IMR-90 (cell line): ENCODE data around the gene SPATC1L. TPM values are rescaled to one million over a fixed set of nuclear protein-coding genes. Genes with fewer than 3 reads are reported as not detected.

Experiments
- ATAC-seq: fragments of 200-7000 bp; cut with Tn5 transposase; 2 replicates; pipeline ENCODE4 v1.9.1; 2020; ENCODE audit warnings: low read depth, mild to moderate bottlenecking, moderate library complexity
- BruUV-seq: library from RNA; stranded (reverse); fragments of 400-500 nt; replicated peaks from 2 replicates; lab custom pipeline; 2021; lab: Mats Ljungman, UMichigan
- CTCF ChIA-PET: fragments of 300-600 bp; formaldehyde crosslinking; extraction: SDS; loops from one replicate; lab custom pipeline; 2021; ENCODE audit warnings: antibody characterized with exemption; lab: Yijun Ruan, JAX
- POLR2A ChIA-PET: fragments of 300-600 bp; sonication (Branson Sonifier 250); formaldehyde crosslinking; loops from one replicate; lab custom pipeline; 2022; ENCODE audit warnings: antibody characterized with exemption; ENCODE audit not compliant: unreplicated experiment; lab: Charles Lee
- DNase-seq: peaks from one replicate; pipeline ENCODE4 v3.0.0; 2013
- H2AFZ ChIP-seq: replicated peaks from 2 replicates; pipeline ENCODE3; 2013; ENCODE audit warnings: low read length, mild to moderate bottlenecking; ENCODE audit not compliant: poor library complexity
- H2AK5ac ChIP-seq: 2 replicates; pipeline ENCODE4 v1.6.1; 2013; ENCODE audit warnings: low read depth, low read length, inconsistent platforms
- H2AK9ac ChIP-seq: replicated peaks from 2 replicates; pipeline ENCODE3; 2013; ENCODE audit warnings: mild to moderate bottlenecking, low read depth, low read length, moderate library complexity; ENCODE audit not compliant: poor library complexity
- H2BK120ac ChIP-seq: 2 replicates; pipeline ENCODE4 v1.6.1; 2013; ENCODE audit warnings: low read depth, low read length, inconsistent platforms
- H2BK15ac ChIP-seq: 3 replicates; pipeline ENCODE4 v1.6.1; 2013; ENCODE audit warnings: low read depth, low read length, inconsistent platforms
- H2BK20ac ChIP-seq: 2 replicates; pipeline ENCODE4 v1.6.1; 2013; ENCODE audit warnings: low read depth, mild to moderate bottlenecking, inconsistent platforms, low read length, moderate library complexity
- H2BK5ac ChIP-seq: 2 replicates; pipeline ENCODE4 v1.6.1; 2013; ENCODE audit warnings: mild to moderate bottlenecking, low read depth, low read length, inconsistent platforms; ENCODE audit not compliant: poor library complexity, severe bottlenecking
- H3K14ac ChIP-seq: replicated peaks from 2 replicates; pipeline ENCODE4 v1.6.1; 2013; ENCODE audit warnings: low read depth, low read length, inconsistent platforms
- H3K18ac ChIP-seq: 2 replicates; pipeline ENCODE4 v1.6.1; 2013; ENCODE audit warnings: low read depth, low read length, control low read depth
- H3K23ac ChIP-seq: 2 replicates; pipeline ENCODE4 v1.6.1; 2013; ENCODE audit warnings: low read depth, low read length, inconsistent platforms
- H3K27ac ChIP-seq: 2 replicates; pipeline ENCODE4 v1.5.1; 2013; ENCODE audit warnings: mild to moderate bottlenecking, control low read depth, low read length; ENCODE audit not compliant: insufficient read depth
- H3K27me3 ChIP-seq: 2 replicates; pipeline ENCODE4 v1.6.1; 2013; ENCODE audit warnings: low read length; ENCODE audit not compliant: control insufficient read depth, insufficient read depth
- H3K36me3 ChIP-seq: 2 replicates; pipeline ENCODE4 v1.6.1; 2013; ENCODE audit warnings: low read length, mixed read lengths; ENCODE audit not compliant: control insufficient read depth, insufficient read depth
- H3K4ac ChIP-seq: 2 replicates; pipeline ENCODE4 v1.6.1; 2013; ENCODE audit warnings: low read depth, low read length, inconsistent platforms
- H3K4me1 ChIP-seq: 2 replicates; pipeline ENCODE4 v1.6.1; 2013; ENCODE audit warnings: low read length, mixed read lengths; ENCODE audit not compliant: control insufficient read depth, insufficient read depth
- H3K4me2 ChIP-seq: 2 replicates; pipeline ENCODE4 v1.6.1; 2013; ENCODE audit warnings: low read depth, mild to moderate bottlenecking, control low read depth, low read length, moderate library complexity
- H3K4me3 ChIP-seq: 2 replicates; pipeline ENCODE4 v1.5.1; 2013; ENCODE audit warnings: low read depth, mild to moderate bottlenecking, control low read depth, low read length, moderate library complexity; ENCODE audit not compliant: insufficient read depth
- H3K56ac ChIP-seq: 2 replicates; pipeline ENCODE4 v1.6.1; 2013; ENCODE audit warnings: low read length, inconsistent platforms; ENCODE audit not compliant: insufficient read depth; ENCODE audit errors: extremely low read depth
- H3K79me1 ChIP-seq, 2 experiments: 2 replicates each; pipeline ENCODE4 v1.6.1; 2013; ENCODE audit warnings: low read length in 2 of 2, inconsistent platforms in 1 of 2, low read depth in 1 of 2
- H3K9ac ChIP-seq: 2 replicates; pipeline ENCODE4 v1.6.1; 2013; ENCODE audit warnings: low read depth, low read length, control low read depth
- H3K9me1 ChIP-seq: 2 replicates; pipeline ENCODE4 v1.6.1; 2013; ENCODE audit warnings: low read length, inconsistent platforms; ENCODE audit not compliant: insufficient read depth
- H3K9me3 ChIP-seq: 2 replicates; pipeline ENCODE4 v1.6.1; 2013; ENCODE audit warnings: low read length; ENCODE audit not compliant: control insufficient read depth, insufficient read depth
- H4K20me1 ChIP-seq: 2 replicates; pipeline ENCODE4 v1.6.1; 2013; ENCODE audit warnings: low read length, inconsistent platforms; ENCODE audit not compliant: insufficient read depth
- H4K5ac ChIP-seq: 2 replicates; pipeline ENCODE4 v1.6.1; 2013; ENCODE audit warnings: mild to moderate bottlenecking, low read depth, low read length, control low read depth
- H4K8ac ChIP-seq, 2 experiments: 2 replicates each; pipeline ENCODE4 v1.6.1; 2013; ENCODE audit warnings: low read depth in 2 of 2, low read length in 2 of 2, control low read depth in 1 of 2, inconsistent platforms in 1 of 2
- H4K91ac ChIP-seq: 2 replicates; pipeline ENCODE4 v1.6.1; 2013; ENCODE audit warnings: low read depth, low read length, inconsistent platforms; ENCODE audit not compliant: insufficient read depth
- BHLHE40 ChIP-seq: fragments of 150-350 bp; IDR thresholded peaks from 2 replicates; pipeline ENCODE4 v1.6.1; 2016; ENCODE audit warnings: mild to moderate bottlenecking, low read depth, low read length
- CEBPB ChIP-seq: IDR thresholded peaks from 2 replicates; pipeline ENCODE4 v1.6.1; 2012; ENCODE audit warnings: low read depth, low read length, improper control_type of control experiment
- CHD1 ChIP-seq: IDR thresholded peaks from 2 replicates; pipeline ENCODE4 v1.6.1; 2012; ENCODE audit warnings: low read depth, low read length, improper control_type of control experiment
- FOS ChIP-seq: fragments of 150-350 bp; IDR thresholded peaks from 2 replicates; pipeline ENCODE4 v1.6.1; 2016; ENCODE audit warnings: low read depth, low read length
- MAFK ChIP-seq: IDR thresholded peaks from 2 replicates; pipeline ENCODE4 v1.6.1; 2012; ENCODE audit warnings: low read depth, low read length, improper control_type of control experiment
- MAZ ChIP-seq: IDR thresholded peaks from 2 replicates; pipeline ENCODE4 v1.6.1; 2012; ENCODE audit warnings: low read depth, mild to moderate bottlenecking, low read length, improper control_type of control experiment, moderate library complexity, borderline replicate concordance
- MXI1 ChIP-seq: IDR thresholded peaks from 2 replicates; pipeline ENCODE4 v1.6.1; 2012; ENCODE audit warnings: low read depth, mild to moderate bottlenecking, low read length, moderate library complexity, borderline replicate concordance
- NFE2L2 ChIP-seq: fragments of 150-350 bp; IDR thresholded peaks from 2 replicates; pipeline ENCODE4 v1.6.1; 2016; ENCODE audit warnings: low read depth, mild to moderate bottlenecking, low read length
- POLR2A ChIP-seq: IDR thresholded peaks from 2 replicates; pipeline ENCODE4 v1.6.1; 2012; ENCODE audit warnings: mild to moderate bottlenecking, low read depth, low read length
- RAD21 ChIP-seq: IDR thresholded peaks from 2 replicates; pipeline ENCODE4 v1.6.1; 2012; ENCODE audit warnings: low read length, improper control_type of control experiment
- RCOR1 ChIP-seq: IDR thresholded peaks from 2 replicates; pipeline ENCODE4 v1.6.1; 2012; ENCODE audit warnings: mild to moderate bottlenecking, low read length, improper control_type of control experiment; ENCODE audit not compliant: insufficient replicate concordance
- RFX5 ChIP-seq: IDR thresholded peaks from 2 replicates; pipeline ENCODE4 v1.8.0; 2012; ENCODE audit warnings: low read depth, mild to moderate bottlenecking, low read length, moderate library complexity
- SMC3 ChIP-seq: fragments of 150-350 bp; IDR thresholded peaks from 2 replicates; pipeline ENCODE4 v1.6.1; 2016; ENCODE audit warnings: low read depth, mild to moderate bottlenecking, antibody characterized with exemption, low read length, moderate library complexity
- WGBS, 2 experiments: methylation state at CpG; one replicate each; pipeline versions ENCODE4 v1.1.5 to v1.1.7; 2013; ENCODE audit warnings: missing lambda C conversion rate in 2 of 2; ENCODE audit not compliant: insufficient read length in 1 of 2; ENCODE audit errors: extremely low coverage in 2 of 2; 5-methylcytosine and 5-hydroxymethylcytosine counted together
- dilution Hi-C: fragments of 300-500 bp; cut with HindIII; formaldehyde crosslinking; loops from one replicate; pipeline ENCODE4 v1.14.3; 2018; ENCODE audit warnings: low sequenced_read_pairs; ENCODE audit not compliant: unreplicated experiment
- in situ Hi-C: fragments of 300-500 bp; cut with MboI; formaldehyde crosslinking; loops from 3 replicates; pipeline ENCODE4 v1.14.3; 2019; ENCODE audit warnings: low sequenced_read_pairs, inconsistent platforms, mixed read lengths
- intact Hi-C: fragments of 100-400 bp; cut with micrococcal nuclease; formaldehyde crosslinking; loops from 2 replicates; pipeline ENCODE4 v1.10.0; 2022
- polyA plus RNA-seq, 3 experiments: library from polyadenylated mRNA; depleted of rRNA; stranded (reverse); fragments of >200 nt; gene quantifications; 2 replicates each; pipeline ENCODE4 v1.2.3, GENCODE V29; 2012; ENCODE audit warnings: low replicate concordance in 1 of 3
- total RNA-seq: library from RNA; depleted of rRNA; stranded (reverse); fragments of >200 nt; gene quantifications from 2 replicates; pipeline ENCODE4 v1.2.3, GENCODE V29; 2012
- TF ChIP-seq, protein P1 (sequence below): fragments of 150-350 bp; IDR thresholded peaks from 2 replicates; pipeline ENCODE4 v1.6.1; 2016; ENCODE audit warnings: low read depth, mild to moderate bottlenecking, low read length, moderate library complexity, borderline replicate concordance
- TF ChIP-seq, protein P2 (sequence below): conservative IDR thresholded peaks from 2 replicates; pipeline ENCODE4 v1.5.1; 2012; ENCODE audit warnings: mild to moderate bottlenecking, low read depth, low read length, improper control_type of control experiment
- TF ChIP-seq, protein P3 (sequence below): fragments of 150-350 bp; IDR thresholded peaks from 2 replicates; pipeline ENCODE4 v1.6.1; 2017; ENCODE audit warnings: mild to moderate bottlenecking, antibody characterized with exemption, low read length, low read depth

Gene SPATC1L
- total and polyA plus RNA-seq, 2 of the 4 experiments (the other 2 are of a cell fraction) = 3.8 to 17.2 TPM

DNA sequence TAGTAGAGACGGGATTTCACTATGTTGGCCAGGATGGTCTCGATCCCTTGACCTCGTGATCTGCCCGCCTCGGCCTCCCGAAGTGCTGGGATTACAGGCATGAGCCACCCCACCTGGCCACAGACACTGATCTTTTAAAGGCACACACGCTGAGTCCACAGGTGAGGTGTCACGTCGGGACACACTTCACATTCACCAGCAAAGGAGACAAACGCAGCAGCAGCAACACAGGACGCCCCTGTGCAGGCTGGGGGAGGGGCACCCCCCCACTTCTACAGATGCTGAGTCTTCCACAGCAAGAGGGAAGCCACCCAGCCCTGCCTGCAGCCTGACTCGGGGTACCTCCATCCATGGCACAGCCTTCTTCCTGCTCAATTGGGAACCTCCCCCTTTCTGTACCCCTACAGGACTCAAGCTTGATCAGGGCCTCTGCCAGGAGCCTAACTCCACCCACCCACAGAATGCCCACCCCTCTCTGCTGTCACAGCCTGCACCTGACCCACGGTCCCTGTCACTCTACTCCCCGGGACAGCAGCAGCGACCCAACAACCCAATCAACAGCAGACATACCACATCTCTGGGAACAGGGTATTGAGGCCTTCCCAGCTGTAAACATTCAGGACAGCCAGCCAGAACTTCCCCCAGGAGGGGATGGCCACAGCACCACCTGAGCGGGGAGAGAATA, 34.8 kb upstream of the SPATC1L start:
- BruUV-seq = no TSS peak
- POLR2A ChIA-PET = no interaction called here

More for the DNA sequence above, 34.8 kb upstream of the SPATC1L start:
- H3K18ac ChIP-seq = no peak overlapping the region
- H2AK9ac ChIP-seq = no peak overlapping the region
- H3K4ac ChIP-seq = no peak overlapping the region
- H3K4me2 ChIP-seq = no peak overlapping the region
- H3K9ac ChIP-seq = no peak overlapping the region
- ATAC-seq = no peak
- H3K56ac ChIP-seq = no peak overlapping the region
- no peak overlapping the region for H2BK20ac ChIP-seq
- H2BK15ac ChIP-seq = no peak overlapping the region
- CTCF ChIA-PET = no interaction called here
- H3K4me1 ChIP-seq = no peaks in the 10 kb centered on the region
- H2AK5ac ChIP-seq = no peak overlapping the region
- H3K4me3 ChIP-seq = no peak overlapping the region
- 80% methylated on average over 5 of the region's 16 CpGs; no CpG with 5 or more reads in 1 of the 2 experiments for WGBS, 2 experiments
- in situ Hi-C loops (no loop called here), intact Hi-C loops (no loop called here), dilution Hi-C loops (no loop called here)
- H3K14ac ChIP-seq = no peak overlapping the region
- no peak overlapping the region for H4K8ac ChIP-seq
- H3K27ac ChIP-seq = no peak overlapping the region
- peaks cover 38% of the 10 kb centered on the region for H3K36me3 ChIP-seq
- no peak for DNase-seq
- peaks cover 8 to 37% of the 10 kb centered on the region in 2 experiments; a peak in 3 of 4 replicates for H3K79me1 ChIP-seq
- H3K27me3 ChIP-seq = no peaks in the 10 kb centered on the region
- H4K5ac ChIP-seq = no peak overlapping the region
- no peak overlapping the region for H2BK120ac ChIP-seq
- no peak overlapping the region for H4K91ac ChIP-seq
- H3K23ac ChIP-seq = no peak overlapping the region
- no peaks in the 10 kb centered on the region for H3K9me1 ChIP-seq
- H2BK5ac ChIP-seq = no peak overlapping the region
- no peaks in the 10 kb centered on the region for H3K9me3 ChIP-seq
- H4K20me1 ChIP-seq = peaks cover 15% of the 10 kb centered on the region
- no peak for TF ChIP-seq FOS
- no peak for TF ChIP-seq MAFK
- TF ChIP-seq MXI1 = no peak
- no peak for TF ChIP-seq MAZ
- no peak for TF ChIP-seq BHLHE40
- TF ChIP-seq, protein P1, sequence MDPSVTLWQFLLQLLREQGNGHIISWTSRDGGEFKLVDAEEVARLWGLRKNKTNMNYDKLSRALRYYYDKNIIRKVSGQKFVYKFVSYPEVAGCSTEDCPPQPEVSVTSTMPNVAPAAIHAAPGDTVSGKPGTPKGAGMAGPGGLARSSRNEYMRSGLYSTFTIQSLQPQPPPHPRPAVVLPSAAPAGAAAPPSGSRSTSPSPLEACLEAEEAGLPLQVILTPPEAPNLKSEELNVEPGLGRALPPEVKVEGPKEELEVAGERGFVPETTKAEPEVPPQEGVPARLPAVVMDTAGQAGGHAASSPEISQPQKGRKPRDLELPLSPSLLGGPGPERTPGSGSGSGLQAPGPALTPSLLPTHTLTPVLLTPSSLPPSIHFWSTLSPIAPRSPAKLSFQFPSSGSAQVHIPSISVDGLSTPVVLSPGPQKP = no peak
- no peak for TF ChIP-seq RAD21
- TF ChIP-seq RFX5 = no peak
- TF ChIP-seq, protein P2, sequence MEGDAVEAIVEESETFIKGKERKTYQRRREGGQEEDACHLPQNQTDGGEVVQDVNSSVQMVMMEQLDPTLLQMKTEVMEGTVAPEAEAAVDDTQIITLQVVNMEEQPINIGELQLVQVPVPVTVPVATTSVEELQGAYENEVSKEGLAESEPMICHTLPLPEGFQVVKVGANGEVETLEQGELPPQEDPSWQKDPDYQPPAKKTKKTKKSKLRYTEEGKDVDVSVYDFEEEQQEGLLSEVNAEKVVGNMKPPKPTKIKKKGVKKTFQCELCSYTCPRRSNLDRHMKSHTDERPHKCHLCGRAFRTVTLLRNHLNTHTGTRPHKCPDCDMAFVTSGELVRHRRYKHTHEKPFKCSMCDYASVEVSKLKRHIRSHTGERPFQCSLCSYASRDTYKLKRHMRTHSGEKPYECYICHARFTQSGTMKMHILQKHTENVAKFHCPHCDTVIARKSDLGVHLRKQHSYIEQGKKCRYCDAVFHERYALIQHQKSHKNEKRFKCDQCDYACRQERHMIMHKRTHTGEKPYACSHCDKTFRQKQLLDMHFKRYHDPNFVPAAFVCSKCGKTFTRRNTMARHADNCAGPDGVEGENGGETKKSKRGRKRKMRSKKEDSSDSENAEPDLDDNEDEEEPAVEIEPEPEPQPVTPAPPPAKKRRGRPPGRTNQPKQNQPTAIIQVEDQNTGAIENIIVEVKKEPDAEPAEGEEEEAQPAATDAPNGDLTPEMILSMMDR = no peak
- TF ChIP-seq SMC3 = no peak
- no peak for TF ChIP-seq CEBPB
- TF ChIP-seq, protein P3, sequence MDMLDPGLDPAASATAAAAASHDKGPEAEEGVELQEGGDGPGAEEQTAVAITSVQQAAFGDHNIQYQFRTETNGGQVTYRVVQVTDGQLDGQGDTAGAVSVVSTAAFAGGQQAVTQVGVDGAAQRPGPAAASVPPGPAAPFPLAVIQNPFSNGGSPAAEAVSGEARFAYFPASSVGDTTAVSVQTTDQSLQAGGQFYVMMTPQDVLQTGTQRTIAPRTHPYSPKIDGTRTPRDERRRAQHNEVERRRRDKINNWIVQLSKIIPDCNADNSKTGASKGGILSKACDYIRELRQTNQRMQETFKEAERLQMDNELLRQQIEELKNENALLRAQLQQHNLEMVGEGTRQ = no peak
- no peak for TF ChIP-seq RCOR1
- no peak for TF ChIP-seq CHD1
- no peak for TF ChIP-seq NFE2L2
- no peak for TF ChIP-seq POLR2A
- H2AFZ ChIP-seq = no peak overlapping the region
